ENCODE measurements around the gene ASAP2. TPM values are rescaled to one million over a fixed set of nuclear protein-coding genes. Genes with fewer than 3 reads are reported as not detected.
A peak's percentile ranks its signal among the peaks of the same experiment; 100 is the strongest.

Gene ASAP2
- total RNA-seq, 1 donor from 2014 or later: 68.6 TPM

GRCh38 chr2:9230881-9231280, 24.3 kb downstream of the ASAP2 start:
- DNase-seq (ENCODE audit: low read depth): peak; percentile 63

- DNase-seq (ENCODE audit: low read depth): no peak
These were observed 24.9 kb downstream of the ASAP2 start for GRCh38 chr2:9231291-9232165.

- DNase-seq (ENCODE audit: low read depth): no peak
These were observed 25.5 kb downstream of the ASAP2 start for GRCh38 chr2:9232166-9232479.

- peak; percentile 55 for DNase-seq (ENCODE audit: low read depth)
These were observed 26.3 kb downstream of the ASAP2 start for GRCh38 chr2:9232886-9233285.

GRCh38 chr2:9234680-9235146, 28.1 kb downstream of the ASAP2 start:
- peak; percentile 98 for DNase-seq (ENCODE audit: low read depth)

- peak; percentile 85 for DNase-seq (ENCODE audit: low read depth)
These were observed 28.8 kb downstream of the ASAP2 start for GRCh38 chr2:9235147-9236044.

- DNase-seq (ENCODE audit: low read depth): no peak
These were observed 29.4 kb downstream of the ASAP2 start for GRCh38 chr2:9236045-9236344.

- DNase-seq (ENCODE audit: low read depth): no peak
These were observed 30.3 kb downstream of the ASAP2 start for GRCh38 chr2:9236867-9237266.

GRCh38 chr2:9237831-9238230, 31.2 kb downstream of the ASAP2 start:
- DNase-seq (ENCODE audit: low read depth): no peak

GRCh38 chr2:9238591-9239326, 32.1 kb downstream of the ASAP2 start:
- no peak for DNase-seq (ENCODE audit: low read depth)

- no peak for DNase-seq (ENCODE audit: low read depth)
These were observed 33.0 kb downstream of the ASAP2 start for GRCh38 chr2:9239616-9240015.

- DNase-seq (ENCODE audit: low read depth): peak; percentile 74
These were observed 34.1 kb downstream of the ASAP2 start for GRCh38 chr2:9240745-9241144.

GRCh38 chr2:9241233-9241632, 34.6 kb downstream of the ASAP2 start:
- no peak for DNase-seq (ENCODE audit: low read depth)

GRCh38 chr2:9243357-9243756, 36.7 kb downstream of the ASAP2 start:
- DNase-seq (ENCODE audit: low read depth): no peak

GRCh38 chr2:9244985-9245544, 38.5 kb downstream of the ASAP2 start:
- peak; percentile 52 for DNase-seq (ENCODE audit: low read depth)

GRCh38 chr2:9247177-9247576, 40.6 kb downstream of the ASAP2 start:
- no peak for DNase-seq (ENCODE audit: low read depth)

- no peak for DNase-seq (ENCODE audit: low read depth)
These were observed 41.2 kb downstream of the ASAP2 start for GRCh38 chr2:9247786-9248185.

GRCh38 chr2:9248363-9248762, 41.8 kb downstream of the ASAP2 start:
- no peak for DNase-seq (ENCODE audit: low read depth)

- DNase-seq (ENCODE audit: low read depth): peak; percentile 63
These were observed 42.6 kb downstream of the ASAP2 start for GRCh38 chr2:9249020-9249800.

GRCh38 chr2:9250091-9250490, 43.5 kb downstream of the ASAP2 start:
- no peak for DNase-seq (ENCODE audit: low read depth)

GRCh38 chr2:9250498-9251153, 44.0 kb downstream of the ASAP2 start:
- no peak for DNase-seq (ENCODE audit: low read depth)
